Spleen (tissue), 11 donors: ENCODE results near the gene DEAF1. TPM values are rescaled to one million over a fixed set of nuclear protein-coding genes. Genes with fewer than 3 reads are reported as not detected.

Experiments
- DNase-seq: peaks from one replicate; pipeline ENCODE4 v3.0.0-alpha.2; 2020
- H3K27ac ChIP-seq, 8 donors: fragments of 200-600 bp; sonication (generic) in 7 of 8; 1 replicate in 4 of 8; 2 replicates in 4 of 8; pipeline versions ENCODE4 v1.5.0 to v1.8.0; 2016 to 2021; ENCODE audit warnings: inconsistent platforms in 4 of 8, mild to moderate bottlenecking in 4 of 8, moderate library complexity in 1 of 8
- H3K27me3 ChIP-seq, 7 donors: fragments of 200-600 bp; sonication (generic) in 6 of 7; replicated peaks in 1 of 7; 1 replicate in 4 of 7; 2 replicates in 3 of 7; pipeline versions ENCODE4 v1.5.0 to v1.8.0; 2016 to 2021; ENCODE audit warnings: inconsistent platforms in 3 of 7, mild to moderate bottlenecking in 1 of 7
- H3K36me3 ChIP-seq, 6 donors: fragments of 200-600 bp; sonication (generic) in 5 of 6; 1 replicate in 4 of 6; 2 replicates in 2 of 6; pipeline versions ENCODE4 v1.5.0 to v1.8.0; 2016 to 2021; ENCODE audit warnings: inconsistent platforms in 2 of 6
- H3K4me1 ChIP-seq, 6 donors: fragments of 200-600 bp; sonication (generic) in 5 of 6; 1 replicate in 3 of 6; 2 replicates in 3 of 6; pipeline versions ENCODE4 v1.5.0 to v1.8.0; 2016 to 2021; ENCODE audit warnings: inconsistent platforms in 3 of 6
- H3K4me3 ChIP-seq, 8 donors: fragments of 200-600 bp; sonication (generic) in 7 of 8; 1 replicate in 4 of 8; 2 replicates in 4 of 8; pipeline versions ENCODE4 v1.5.0 to v1.8.0; 2016 to 2021; ENCODE audit warnings: inconsistent platforms in 4 of 8, mild to moderate bottlenecking in 4 of 8, moderate library complexity in 2 of 8
- H3K9me3 ChIP-seq, 8 donors: fragments of 200-600 bp; sonication (generic) in 7 of 8; 1 replicate in 4 of 8; 2 replicates in 4 of 8; pipeline versions ENCODE4 v1.5.0 to v1.8.0; 2016 to 2021; ENCODE audit warnings: inconsistent platforms in 4 of 8
- POLR2A ChIP-seq, 3 donors: fragments of 450-650 bp; IDR thresholded peaks; one replicate each; pipeline ENCODE4 v1.5.1; 2017; ENCODE audit warnings: antibody characterized with exemption in 3 of 3, mild to moderate bottlenecking in 1 of 3
- POLR2AphosphoS5 ChIP-seq, 3 donors: sonication (generic); formaldehyde crosslinking; IDR thresholded peaks; one replicate each; pipeline ENCODE4 v1.5.1; 2017; ENCODE audit warnings: antibody characterized with exemption in 3 of 3
- WGBS, 5 donors: extraction: QIAGEN DNeasy Blood & Tissue Kit in 3 of 5; methylation state at CpG; one replicate each; pipeline versions ENCODE4 v1.1.5 to v1.1.7; 2013 to 2018; 5-methylcytosine and 5-hydroxymethylcytosine counted together
- intact Hi-C: fragments of 100-400 bp; cut with DNase I; formaldehyde crosslinking; loops from one replicate; pipeline ENCODE4 v1.15.0; 2023; ENCODE audit warnings: low total_unique reads
- polyA plus RNA-seq, 3 donors: library from polyadenylated mRNA; stranded (reverse); fragments of 200-250 nt; gene quantifications; one replicate each; pipeline ENCODE4 v1.2.1, GENCODE V29; 2013
- total RNA-seq, 7 donors: library from RNA; depleted of rRNA in 3 of 7; stranded (reverse); fragments of >200 nt in 3 of 7; fragmentation: NEBNext Ultra II Directional in 4 of 7; extraction: Animal tissue kit (Norgen Biotek cat#: 25700) in 4 of 7; gene quantifications; one replicate each; pipeline versions ENCODE4 v1.1.0 to v1.2.1, GENCODE V29; 2016 to 2021
- TF ChIP-seq, protein P1 (sequence below), 11 experiments: fragments of 200-600 bp in 7 of 11; fragments of 450-650 bp in 4 of 11; sonication (generic) in 4 of 11; IDR thresholded peaks in 8 of 11; conservative IDR thresholded peaks in 3 of 11; 1 replicate in 7 of 11; 2 replicates in 4 of 11; pipeline versions ENCODE4 v1.4.0 to v1.8.0; 2016 to 2021; ENCODE audit warnings: antibody characterized with exemption in 11 of 11, inconsistent platforms in 4 of 11, mild to moderate bottlenecking in 1 of 11
- donor health status: healthy with polysubstance abuse.
- donor health status: DM: no; HTN: no; CAD: no; lungs with moderate emphysema.
- donor health status: DM: no; HTN: no; CAD: no.
- donor health status: Bipolar disorder and iron deficiency.
- donor health status: healthy.
- donor health status: DM: no; HTN: no; CAD: no.
- donor health status: DM: yes; HTN: yes; CAD: no.

Gene DEAF1
- total and polyA plus RNA-seq, 10 donors: 21.8 to 44.9 (median 30.1) TPM

DNA sequence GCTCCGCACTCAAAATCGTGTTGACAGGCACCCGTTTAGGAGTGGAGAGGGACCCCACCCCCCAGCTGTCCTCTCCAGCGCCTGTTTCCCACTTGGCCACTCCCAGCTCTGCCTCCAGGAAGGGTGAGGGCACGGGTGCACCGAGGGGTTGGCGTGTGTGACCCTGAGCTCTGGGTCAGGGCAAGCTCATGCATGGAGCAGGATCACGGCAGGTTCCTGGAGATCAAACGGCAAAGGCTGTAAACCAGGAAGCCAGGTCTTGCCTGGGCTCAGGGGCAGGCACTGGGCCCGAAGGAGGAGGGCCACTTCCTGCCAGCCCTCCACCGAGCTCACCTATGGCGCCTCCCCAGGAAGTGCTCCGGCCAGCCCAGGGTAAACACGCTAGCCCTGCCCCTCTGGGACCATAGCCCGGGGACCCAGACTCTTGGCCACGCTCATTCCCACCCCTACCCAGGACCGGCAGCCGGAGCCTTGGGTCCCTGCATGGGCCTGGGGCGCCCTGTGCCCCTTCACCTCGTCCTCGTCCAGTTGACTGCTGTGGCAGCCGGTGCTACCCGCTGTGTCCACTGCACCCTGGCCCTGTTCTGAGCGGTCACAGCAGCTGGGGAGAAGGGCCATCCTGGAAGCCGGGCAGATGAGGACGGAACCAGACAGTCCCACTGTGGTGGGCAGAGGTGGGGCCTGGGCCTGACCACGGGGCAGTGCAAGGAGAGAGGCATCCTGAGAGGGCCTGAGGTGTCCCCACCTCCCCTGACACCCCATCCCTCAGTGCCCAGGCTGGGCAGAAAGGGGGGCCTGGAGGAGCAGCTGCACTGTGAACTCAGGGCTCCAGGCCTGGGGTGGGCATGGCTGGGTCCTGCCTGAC lies 10.0 kb upstream of the DEAF1 start:
- WGBS, 5 donors: 62 to 83% (median 68%) methylated on average over 14 to 27 of the region's 27 CpGs
- peaks cover 0 to 48% (median 38%) of the 10 kb centered on the region in 7 donors for H3K27me3 ChIP-seq
- peak overlapping the region in 3 of 8 donors; percentile 11 to 64 (median 19) for H3K4me3 ChIP-seq
- TF ChIP-seq, protein P1, sequence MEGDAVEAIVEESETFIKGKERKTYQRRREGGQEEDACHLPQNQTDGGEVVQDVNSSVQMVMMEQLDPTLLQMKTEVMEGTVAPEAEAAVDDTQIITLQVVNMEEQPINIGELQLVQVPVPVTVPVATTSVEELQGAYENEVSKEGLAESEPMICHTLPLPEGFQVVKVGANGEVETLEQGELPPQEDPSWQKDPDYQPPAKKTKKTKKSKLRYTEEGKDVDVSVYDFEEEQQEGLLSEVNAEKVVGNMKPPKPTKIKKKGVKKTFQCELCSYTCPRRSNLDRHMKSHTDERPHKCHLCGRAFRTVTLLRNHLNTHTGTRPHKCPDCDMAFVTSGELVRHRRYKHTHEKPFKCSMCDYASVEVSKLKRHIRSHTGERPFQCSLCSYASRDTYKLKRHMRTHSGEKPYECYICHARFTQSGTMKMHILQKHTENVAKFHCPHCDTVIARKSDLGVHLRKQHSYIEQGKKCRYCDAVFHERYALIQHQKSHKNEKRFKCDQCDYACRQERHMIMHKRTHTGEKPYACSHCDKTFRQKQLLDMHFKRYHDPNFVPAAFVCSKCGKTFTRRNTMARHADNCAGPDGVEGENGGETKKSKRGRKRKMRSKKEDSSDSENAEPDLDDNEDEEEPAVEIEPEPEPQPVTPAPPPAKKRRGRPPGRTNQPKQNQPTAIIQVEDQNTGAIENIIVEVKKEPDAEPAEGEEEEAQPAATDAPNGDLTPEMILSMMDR (IDR thresholded peaks at IDR 0.05 in 8 of 11, conservative IDR thresholded peaks at IDR 0.05 in 3 of 11): no peak
- TF ChIP-seq POLR2AphosphoS5 (IDR thresholded peaks at IDR 0.05): peak; percentile 8 to 74 (median 59)
- H3K9me3 ChIP-seq: no peaks in the 10 kb centered on the region
- peaks cover 0 to 46% (median 5%) of the 10 kb centered on the region in 6 donors for H3K36me3 ChIP-seq
- H3K4me1 ChIP-seq: peaks cover 21 to 61% (median 43%) of the 10 kb centered on the region in 6 donors
- intact Hi-C loops: no loop called here
- peak; percentile 77 for DNase-seq
- peak overlapping the region in 6 of 8 donors; percentile 3 to 43 (median 9) for H3K27ac ChIP-seq

DNA sequence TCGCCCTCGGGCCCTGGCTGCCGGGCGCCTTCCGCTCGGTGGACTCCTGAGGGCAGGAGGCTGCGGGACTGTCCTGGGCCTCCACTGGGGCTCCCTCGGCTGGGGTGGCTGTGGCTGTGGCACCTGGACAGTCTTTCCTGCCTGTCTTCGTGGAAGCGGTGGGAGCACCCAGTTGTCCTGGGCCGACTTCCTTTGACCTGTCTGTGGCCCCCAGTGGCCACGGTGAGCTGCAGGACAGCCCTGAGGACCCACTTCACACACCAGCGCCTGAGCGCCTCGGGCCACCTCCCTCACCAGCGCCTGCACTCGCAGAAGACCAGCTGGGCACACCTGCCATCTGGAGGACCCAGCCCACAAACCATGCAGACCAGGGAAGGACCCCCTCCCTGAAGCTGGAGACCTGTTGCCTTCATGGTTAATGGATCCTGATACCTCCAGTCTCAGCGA lies 9.2 kb upstream of the DEAF1 start:
- no peak overlapping the region for H3K4me3 ChIP-seq
- peaks cover 0 to 40% (median 30%) of the 10 kb centered on the region in 7 donors for H3K27me3 ChIP-seq
- H3K36me3 ChIP-seq: peaks cover 0 to 54% (median 9%) of the 10 kb centered on the region in 6 donors
- no peaks in the 10 kb centered on the region for H3K9me3 ChIP-seq
- intact Hi-C loops: no loop called here
- peak overlapping the region in 3 of 8 donors; percentile 8 to 28 (median 10) for H3K27ac ChIP-seq
- peaks cover 21 to 61% (median 43%) of the 10 kb centered on the region in 6 donors for H3K4me1 ChIP-seq
- 87 to 99% (median 88%) methylated on average over 13 to 18 of the region's 18 CpGs for WGBS, 5 donors
- DNase-seq: no peak
- TF ChIP-seq POLR2AphosphoS5 (IDR thresholded peaks at IDR 0.05) (peak in 1 of 3 donors; percentile 22), POLR2A (IDR thresholded peaks at IDR 0.05) (no peak)

DNA sequence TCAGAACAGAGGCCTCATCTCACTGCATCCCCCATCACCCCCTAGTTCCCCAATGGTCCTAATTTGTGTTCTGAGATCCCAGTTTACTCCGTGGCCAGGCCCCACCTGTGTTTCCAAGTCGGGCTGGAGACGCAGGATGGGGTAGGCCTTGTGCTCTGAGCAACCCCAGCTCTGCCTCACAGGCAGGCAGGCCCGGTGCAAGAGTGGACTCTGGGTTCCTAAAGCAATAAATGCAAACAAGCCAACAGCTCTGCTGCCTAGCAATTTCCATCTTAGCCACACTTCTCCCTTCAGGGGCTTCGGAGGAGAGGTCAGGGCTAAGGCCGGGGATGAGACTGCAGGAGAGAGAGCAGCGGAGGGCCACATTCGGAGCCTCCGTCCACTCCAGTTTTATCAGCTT lies 8.5 kb upstream of the DEAF1 start:
- Histone ChIP-seq H3K4me1 (peaks cover 21 to 68% (median 44%) of the 10 kb centered on the region in 6 donors), H3K27me3 (peaks cover 0 to 34% (median 28%) of the 10 kb centered on the region in 7 donors), H3K4me3 (no peak overlapping the region), H3K27ac (peak overlapping the region in 6 of 8 donors; percentile 42 to 70 (median 54)), H3K9me3 (no peaks in the 10 kb centered on the region), H3K36me3 (peaks cover 0 to 61% (median 10%) of the 10 kb centered on the region in 6 donors)
- 88 to 96% (median 93%) methylated on average over 9 of the region's 9 CpGs for WGBS, 5 donors
- DNase-seq: no peak
- intact Hi-C loops: no loop called here
- no peak for TF ChIP-seq POLR2AphosphoS5 (IDR thresholded peaks at IDR 0.05)
- TF ChIP-seq, protein P1 (IDR thresholded peaks at IDR 0.05 in 8 of 11, conservative IDR thresholded peaks at IDR 0.05 in 3 of 11): no peak
- no peak for TF ChIP-seq POLR2A (IDR thresholded peaks at IDR 0.05)

GRCh38 chr11:702462-703461 lies 7.7 kb upstream of the DEAF1 start:
- DNase-seq: peak; percentile 87
- Histone ChIP-seq H3K36me3 (peaks cover 0 to 69% (median 10%) of the 10 kb centered on the region in 6 donors), H3K27me3 (peaks cover 0 to 27% (median 22%) of the 10 kb centered on the region in 7 donors), H3K27ac (peak overlapping the region; percentile 35 to 70 (median 54)), H3K9me3 (no peaks in the 10 kb centered on the region), H3K4me1 (peaks cover 21 to 75% (median 48%) of the 10 kb centered on the region in 6 donors), H3K4me3 (no peak overlapping the region)
- intact Hi-C loops: no loop called here
- 49 to 63% (median 53%) methylated on average over 21 to 26 of the region's 26 CpGs for WGBS, 5 donors
- TF ChIP-seq, protein P1 (IDR thresholded peaks at IDR 0.05 in 8 of 11, conservative IDR thresholded peaks at IDR 0.05 in 3 of 11): no peak
- peak; percentile 50 to 75 (median 66) for TF ChIP-seq POLR2AphosphoS5 (IDR thresholded peaks at IDR 0.05)
